Type B pancreatic cell (in vitro differentiated cells): Measurements from ENCODE around the gene FOXM1. TPM values are rescaled to one million over a fixed set of nuclear protein-coding genes. Genes with fewer than 3 reads are reported as not detected.

Source experiments
- total RNA-seq: library from RNA; stranded (reverse); gene quantifications from 2 replicates; pipeline ENCODE4 v1.2.1, GENCODE V29; 2021; ENCODE audit warnings: low replicate concordance

Gene FOXM1
- total RNA-seq, 1 donor from 2014 or later: 68.6 TPM

Other genes starting within 250 kb of the FOXM1 start
- gene FKBP4, start 82.2 kb downstream of the FOXM1 start, total RNA-seq: 127 and 283 TPM in 2 replicates
- gene ITFG2, start 64.5 kb downstream of the FOXM1 start, total RNA-seq: 41.8 and 85.8 TPM in 2 replicates
- gene NRIP2, start 42.1 kb downstream of the FOXM1 start, total RNA-seq: 1.2 TPM in 1 of 2 replicates, not detected in the other
- not detected in 2 replicates for gene TEX52, start 20.1 kb downstream of the FOXM1 start, total RNA-seq
- gene RHNO1, start within 50 bp of the FOXM1 start, total RNA-seq: 46.8 and 51.7 TPM in 2 replicates
- 26.5 and 58.9 TPM in 2 replicates for gene TULP3, start 13.7 kb upstream of the FOXM1 start, total RNA-seq
- 10.8 and 21.6 TPM in 2 replicates for gene TEAD4, start 82.2 kb upstream of the FOXM1 start, total RNA-seq
- 30.7 and 31.7 TPM in 2 replicates for gene TSPAN9, start 200.2 kb upstream of the FOXM1 start, total RNA-seq